Neuronal stem cell (in vitro differentiated cells): ENCODE data around the gene LMLN.

Source experiments
- DNase-seq: peaks from one replicate; pipeline ENCODE4 v3.0.0-alpha.2; 2013; ENCODE audit warnings: low spot score
- H2AFZ ChIP-seq: one replicate; pipeline ENCODE4 v1.6.1; 2013; ENCODE audit warnings: mild to moderate bottlenecking, low read length, inconsistent platforms
- H2AK5ac ChIP-seq: 2 replicates; pipeline ENCODE4 v1.6.1; 2013; ENCODE audit warnings: low read depth, mild to moderate bottlenecking, inconsistent platforms, low read length, moderate library complexity, mixed read lengths
- H2BK120ac ChIP-seq: 2 replicates; pipeline ENCODE4 v1.6.1; 2013; ENCODE audit warnings: low read depth, mild to moderate bottlenecking, inconsistent platforms, low read length, moderate library complexity, mixed read lengths
- H2BK12ac ChIP-seq: one replicate; pipeline ENCODE4 v1.6.1; 2013; ENCODE audit warnings: low read length, inconsistent platforms
- H2BK15ac ChIP-seq: 2 replicates; pipeline ENCODE4 v1.6.1; 2013; ENCODE audit warnings: mild to moderate bottlenecking, low read length, inconsistent platforms, mixed read lengths
- H2BK5ac ChIP-seq: one replicate; pipeline ENCODE4 v1.6.1; 2013; ENCODE audit warnings: inconsistent platforms, mild to moderate bottlenecking, low read length, moderate library complexity
- H3K14ac ChIP-seq: one replicate; pipeline ENCODE4 v1.6.1; 2013; ENCODE audit warnings: low read length, inconsistent platforms
- H3K18ac ChIP-seq: 2 replicates; pipeline ENCODE4 v1.6.1; 2013; ENCODE audit warnings: low read length, inconsistent platforms
- H3K23ac ChIP-seq: 2 replicates; pipeline ENCODE4 v1.6.1; 2013; ENCODE audit warnings: low read depth, mild to moderate bottlenecking, mixed read lengths, low read length, inconsistent platforms; ENCODE audit not compliant: poor library complexity
- H3K27ac ChIP-seq: replicated peaks from 3 replicates; pipeline ENCODE4 v1.5.1; 2013; ENCODE audit warnings: low read length, inconsistent platforms
- H3K27me3 ChIP-seq, 3 experiments: 2 replicates each; pipeline ENCODE4 v1.6.1; 2013; ENCODE audit warnings: low read length in 3 of 3, mild to moderate bottlenecking in 2 of 3, inconsistent platforms in 1 of 3, low read depth in 1 of 3, mixed read lengths in 1 of 3, moderate library complexity in 1 of 3; ENCODE audit not compliant: control insufficient read depth in 3 of 3, insufficient read depth in 3 of 3
- H3K36me3 ChIP-seq, 2 donors: replicated peaks in 1 of 2; 2 replicates each; pipeline ENCODE4 v1.6.1; 2013; ENCODE audit warnings: low read length in 2 of 2; ENCODE audit not compliant: control insufficient read depth in 2 of 2, insufficient read depth in 2 of 2
- H3K4ac ChIP-seq: 2 replicates; pipeline ENCODE4 v1.6.1; 2013; ENCODE audit warnings: inconsistent platforms, mild to moderate bottlenecking, low read length, moderate library complexity
- H3K4me1 ChIP-seq, 2 donors: 1 replicate in 1 of 2; 2 replicates in 1 of 2; pipeline ENCODE4 v1.6.1; 2013; ENCODE audit warnings: low read length in 2 of 2, low read depth in 1 of 2; ENCODE audit not compliant: control insufficient read depth in 2 of 2, insufficient read depth in 1 of 2
- H3K4me2 ChIP-seq: one replicate; pipeline ENCODE4 v1.6.1; 2013; ENCODE audit warnings: mild to moderate bottlenecking, low read length, inconsistent platforms; ENCODE audit not compliant: insufficient read depth, poor library complexity, severe bottlenecking
- H3K4me3 ChIP-seq, 2 donors: 2 replicates each; pipeline ENCODE4 v1.5.1; 2013; ENCODE audit warnings: low read length in 2 of 2, mild to moderate bottlenecking in 2 of 2, inconsistent platforms in 1 of 2, moderate library complexity in 1 of 2
- H3K79me1 ChIP-seq: one replicate; pipeline ENCODE4 v1.6.1; 2013; ENCODE audit warnings: low read depth, mild to moderate bottlenecking, inconsistent platforms, low read length, moderate library complexity
- H3K9ac ChIP-seq: one replicate; pipeline ENCODE4 v1.6.1; 2013; ENCODE audit warnings: mild to moderate bottlenecking, low read depth, low read length, inconsistent platforms; ENCODE audit not compliant: poor library complexity
- H3K9me3 ChIP-seq, 2 donors: replicated peaks in 1 of 2; 2 replicates each; pipeline versions ENCODE3 to v1.6.1; 2013; ENCODE audit warnings: low read length in 2 of 2, mild to moderate bottlenecking in 2 of 2, inconsistent platforms in 1 of 2, low read depth in 1 of 2, mixed read lengths in 1 of 2, moderate library complexity in 1 of 2; ENCODE audit not compliant: control insufficient read depth in 2 of 2, insufficient read depth in 1 of 2
- H4K8ac ChIP-seq: one replicate; pipeline ENCODE4 v1.6.1; 2013; ENCODE audit warnings: low read depth, mild to moderate bottlenecking, inconsistent platforms, low read length, moderate library complexity
- H4K91ac ChIP-seq: one replicate; pipeline ENCODE4 v1.6.1; 2013; ENCODE audit warnings: low read length, low read depth, mild to moderate bottlenecking, inconsistent platforms; ENCODE audit not compliant: poor library complexity
- WGBS, 2 donors: extraction: QIAGEN DNeasy Blood & Tissue Kit; methylation state at CpG; one replicate each; pipeline ENCODE4 v1.1.7; 2013; ENCODE audit warnings: missing lambda C conversion rate in 2 of 2, mixed read lengths in 1 of 2; ENCODE audit not compliant: insufficient read length in 2 of 2, insufficient replicate concordance in 1 of 2; ENCODE audit errors: extremely low coverage in 2 of 2; 5-methylcytosine and 5-hydroxymethylcytosine counted together

LMLN gene

DNA sequence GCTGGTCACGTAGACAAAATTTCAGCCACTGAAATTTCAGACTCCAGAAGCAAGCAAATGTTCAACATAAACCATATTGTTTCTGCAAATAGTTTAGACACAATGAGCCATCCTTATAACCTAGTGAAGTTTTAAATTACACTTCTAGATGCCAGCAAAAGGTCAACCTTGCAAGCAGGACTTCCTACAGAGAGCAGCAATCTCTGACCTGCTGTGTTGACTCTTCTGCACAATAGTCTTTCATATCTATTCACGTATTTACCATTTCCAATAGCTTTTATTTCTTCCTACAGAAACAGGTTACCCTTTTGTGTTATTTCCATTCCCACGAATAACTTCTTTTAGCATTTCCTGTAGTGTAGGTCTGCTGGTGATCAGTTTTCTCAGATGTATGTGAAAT is 10.6 kb downstream of the LMLN start:
- Histone ChIP-seq H2AK5ac (no peak overlapping the region), H3K27ac (no peak overlapping the region), H3K4ac (no peak overlapping the region), H2AFZ (no peak overlapping the region), H3K79me1 (no peaks in the 10 kb centered on the region), H3K18ac (no peak overlapping the region), H3K9me3 (peaks cover 6 to 14% of the 10 kb centered on the region in 2 donors), H4K8ac (no peak overlapping the region), H2BK5ac (no peak overlapping the region), H3K36me3 (peaks cover 0 to 4% of the 10 kb centered on the region in 2 donors), H4K91ac (no peak overlapping the region), H3K4me1 (peaks cover 0 to 2% of the 10 kb centered on the region in 2 donors), H3K9ac (no peak overlapping the region), H3K23ac (no peak overlapping the region), H3K14ac (no peak overlapping the region), H3K27me3 (no peaks in the 10 kb centered on the region), H2BK12ac (no peak overlapping the region), H3K4me3 (no peak overlapping the region), H2BK120ac (no peak overlapping the region), H3K4me2 (no peak overlapping the region), H2BK15ac (no peak overlapping the region)
- no peak for DNase-seq
- WGBS, 2 donors, result no CpG with 5 or more reads among the region's 3 CpGs

DNA sequence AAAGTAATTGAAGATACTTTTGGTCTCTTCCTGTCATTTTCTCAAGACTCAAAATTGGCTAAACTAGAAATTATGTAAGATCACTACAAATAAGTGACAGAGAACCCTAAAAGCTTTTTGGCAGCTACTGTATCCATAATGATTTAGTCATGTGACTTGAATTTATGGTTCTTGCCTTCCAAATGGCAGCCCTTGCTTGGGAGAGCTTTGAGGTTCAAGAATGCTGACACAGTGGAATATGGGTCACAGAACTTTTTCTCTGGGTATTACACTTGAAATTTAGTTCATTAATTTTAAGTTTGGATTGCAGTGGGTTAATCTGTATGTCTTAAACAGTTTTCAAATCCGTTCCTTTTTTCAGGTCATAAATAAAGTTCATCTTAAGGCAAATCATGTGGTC is 14.0 kb downstream of the LMLN start:
- no peak overlapping the region for H2BK120ac ChIP-seq
- no peak overlapping the region for H4K8ac ChIP-seq
- no peak overlapping the region for H3K4ac ChIP-seq
- no peak overlapping the region for H3K14ac ChIP-seq
- no CpG with 5 or more reads among the region's 1 CpG for WGBS, 2 donors
- no peaks in the 10 kb centered on the region for H3K79me1 ChIP-seq
- H2BK15ac ChIP-seq, result no peak overlapping the region
- H2AK5ac ChIP-seq, result no peak overlapping the region
- no peak overlapping the region for H3K18ac ChIP-seq
- H3K9ac ChIP-seq, result no peak overlapping the region
- H2BK5ac ChIP-seq, result no peak overlapping the region
- H3K27me3 ChIP-seq, result no peaks in the 10 kb centered on the region
- DNase-seq, result no peak
- no peak overlapping the region for H3K23ac ChIP-seq
- no peak overlapping the region for H4K91ac ChIP-seq
- no peak overlapping the region for H3K4me3 ChIP-seq
- peaks cover 4 to 6% of the 10 kb centered on the region in 2 donors for H3K9me3 ChIP-seq
- H2BK12ac ChIP-seq, result no peak overlapping the region
- peaks cover 0 to 2% of the 10 kb centered on the region in 2 donors for H3K4me1 ChIP-seq
- no peak overlapping the region for H2AFZ ChIP-seq
- peaks cover 0 to 21% of the 10 kb centered on the region in 2 donors for H3K36me3 ChIP-seq
- no peak overlapping the region for H3K27ac ChIP-seq
- H3K4me2 ChIP-seq, result no peak overlapping the region

DNA sequence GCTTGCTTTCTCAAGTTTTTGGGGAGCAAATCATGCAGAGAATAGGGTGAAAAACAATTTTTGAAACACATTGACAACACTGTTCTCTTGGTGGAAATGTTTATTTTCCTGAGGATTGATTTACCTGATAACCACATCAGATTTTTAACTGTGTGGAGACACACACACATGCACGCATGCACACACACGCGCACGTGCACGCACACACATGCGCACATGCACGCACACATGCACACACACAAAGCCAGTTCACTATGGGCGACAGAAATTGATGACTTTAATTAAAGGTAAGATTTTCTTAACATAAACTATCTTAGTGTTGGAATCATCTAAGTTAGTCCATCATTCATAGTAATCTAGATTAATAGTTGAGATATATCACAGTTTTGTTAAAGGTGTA is 15.3 kb downstream of the LMLN start:
- WGBS, 2 donors, result no CpG with 5 or more reads among the region's 8 CpGs
- Histone ChIP-seq H2AFZ (no peak overlapping the region), H3K4ac (no peak overlapping the region), H3K27ac (no peak overlapping the region), H3K14ac (no peak overlapping the region), H3K4me3 (no peak overlapping the region), H2AK5ac (no peak overlapping the region), H4K8ac (no peak overlapping the region), H2BK5ac (no peak overlapping the region), H4K91ac (no peak overlapping the region), H3K4me1 (peaks cover 0 to 2% of the 10 kb centered on the region in 2 donors), H3K27me3 (no peaks in the 10 kb centered on the region), H2BK12ac (no peak overlapping the region), H3K9ac (no peak overlapping the region), H3K18ac (no peak overlapping the region), H3K9me3 (peaks cover 1 to 6% of the 10 kb centered on the region in 2 donors), H3K23ac (no peak overlapping the region), H3K79me1 (no peaks in the 10 kb centered on the region), H3K36me3 (peaks cover 0 to 21% of the 10 kb centered on the region in 2 donors), H2BK120ac (no peak overlapping the region), H2BK15ac (no peak overlapping the region), H3K4me2 (no peak overlapping the region)
- DNase-seq, result no peak

DNA sequence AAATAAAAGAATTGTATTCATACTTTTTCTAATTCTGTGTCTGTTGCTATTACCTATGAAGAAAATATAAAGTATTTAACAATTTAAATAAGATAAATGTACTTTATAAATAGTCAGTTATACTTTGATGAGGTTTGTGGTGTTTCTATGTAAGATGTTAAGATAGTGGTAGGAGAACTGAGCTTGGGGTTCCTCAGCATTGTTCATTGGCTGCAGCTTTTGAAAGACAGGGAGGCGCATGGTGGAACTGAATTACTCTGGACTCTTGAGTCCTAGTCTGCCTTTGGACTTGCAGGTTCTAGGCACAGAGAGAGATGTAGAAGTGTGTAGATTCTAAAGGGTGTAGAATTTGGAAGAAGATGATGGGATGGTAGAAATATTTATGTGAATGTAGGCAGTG is 23.1 kb downstream of the LMLN start:
- no peak overlapping the region for H3K9ac ChIP-seq
- no peak overlapping the region for H3K27ac ChIP-seq
- no peaks in the 10 kb centered on the region for H3K27me3 ChIP-seq
- peaks cover 0 to 7% of the 10 kb centered on the region in 2 donors for H3K36me3 ChIP-seq
- H2BK12ac ChIP-seq, result no peak overlapping the region
- no peak overlapping the region for H3K4me2 ChIP-seq
- no peak overlapping the region for H2AK5ac ChIP-seq
- no peaks in the 10 kb centered on the region for H3K9me3 ChIP-seq
- H3K14ac ChIP-seq, result no peak overlapping the region
- no peak overlapping the region for H3K18ac ChIP-seq
- DNase-seq, result no peak
- no peak overlapping the region for H2BK5ac ChIP-seq
- H2BK120ac ChIP-seq, result no peak overlapping the region
- no peak overlapping the region for H4K8ac ChIP-seq
- H3K4me3 ChIP-seq, result no peak overlapping the region
- H3K4ac ChIP-seq, result no peak overlapping the region
- no peak overlapping the region for H2AFZ ChIP-seq
- no peaks in the 10 kb centered on the region for H3K4me1 ChIP-seq
- H3K79me1 ChIP-seq, result no peaks in the 10 kb centered on the region
- H4K91ac ChIP-seq, result no peak overlapping the region
- no CpG with 5 or more reads among the region's 1 CpG for WGBS, 2 donors
- no peak overlapping the region for H2BK15ac ChIP-seq
- H3K23ac ChIP-seq, result no peak overlapping the region
